Coronary artery (tissue), 2 donors: ENCODE data around the gene IAPP.

Source experiments
- DNase-seq: peaks from one replicate; pipeline ENCODE4 v3.0.0-alpha.2; 2017; ENCODE audit warnings: low spot score
- H3K27ac ChIP-seq, 2 donors: fragments of 200-600 bp; sonication (generic); one replicate each; pipeline ENCODE4 v1.5.1; 2016 to 2019
- H3K4me3 ChIP-seq: fragments of 200-600 bp; sonication (generic); 2 replicates; pipeline ENCODE4 v1.5.1; 2016; ENCODE audit warnings: mild to moderate bottlenecking, moderate library complexity
- CTCF ChIP-seq: fragments of 200-600 bp; sonication (generic); IDR thresholded peaks from one replicate; pipeline ENCODE4 v1.5.1; 2019; ENCODE audit warnings: antibody characterized with exemption

IAPP gene

GRCh38 chr12:21372602-21373001 is at the start of gene IAPP:
IAPP (plus strand) TSS chr12:21372902; CDS start chr12:21373352, 450 bp downstream.
- Histone ChIP-seq H3K4me3 (no peak within 1 kb of the TSS), H3K27ac (no peak within 1 kb of the TSS)
- DNase-seq: no peak
- TF ChIP-seq CTCF: no peak

GRCh38 chr12:21323736-21324135 is 49.0 kb upstream of the IAPP start:
- no peak for DNase-seq
- Histone ChIP-seq H3K27ac (no peak overlapping the region), H3K4me3 (no peak overlapping the region)
- TF ChIP-seq CTCF: no peak

GRCh38 chr12:21324551-21324950 is 48.2 kb upstream of the IAPP start:
- TF ChIP-seq CTCF: no peak
- DNase-seq: no peak
- H3K27ac ChIP-seq: no peak overlapping the region
- H3K4me3 ChIP-seq: no peak overlapping the region

GRCh38 chr12:21328578-21328977 is 44.1 kb upstream of the IAPP start:
- Histone ChIP-seq H3K27ac (no peak overlapping the region), H3K4me3 (no peak overlapping the region)
- no peak for TF ChIP-seq CTCF
- no peak for DNase-seq

- no peak for DNase-seq
- TF ChIP-seq CTCF: no peak
- no peak overlapping the region for H3K4me3 ChIP-seq
- H3K27ac ChIP-seq: no peak overlapping the region
Observed at GRCh38 chr12:21330682-21331253, 41.9 kb upstream of the IAPP start.

- DNase-seq: no peak
- no peak within 1 kb of the TSS for H3K4me3 ChIP-seq
- H3K27ac ChIP-seq: no peak within 1 kb of the TSS
- no peak for TF ChIP-seq CTCF
Observed at GRCh38 chr12:21334771-21335325, 37.9 kb upstream of the IAPP start, which contains the start of gene SLCO1A2. SLCO1A2 (minus strand) TSS chr12:21334917; CDS start chr12:21334647, 270 bp downstream.

GRCh38 chr12:21336656-21337055 is 36.0 kb upstream of the IAPP start:
- TF ChIP-seq CTCF: no peak
- DNase-seq: no peak
- Histone ChIP-seq H3K4me3 (no peak overlapping the region), H3K27ac (no peak overlapping the region)
